ENCODE data around the gene PDCD1LG2.
"Not testable (repeated sequence)": the region's sequence is repeated elsewhere in the genome, so short reads cannot be mapped to it uniquely, and the experiment has no call there.

PDCD1LG2 gene

GRCh38 chr9:5510360-5510931, at the start of gene PDCD1LG2:
TSS of gene PDCD1LG2 (plus strand) at chr9:5510531. CDS start at chr9:5522547, 12,016 bp downstream.
- ATAC-seq (peak; percentile 96), DNase-seq (peak; percentile 24 to 43)
- peaks cover 42% of the 10 kb centered on the region for H3K4me1 Mint-ChIP-seq
- no peaks in the 10 kb centered on the region for H3K27me3 Mint-ChIP-seq
- H3K4me3 Mint-ChIP-seq, result peak within 1 kb of the TSS; percentile 62 to 77
- H3K9me3 Mint-ChIP-seq, result peaks cover 2 to 12% of the 10 kb centered on the region in 2 donors
- H3K27ac Mint-ChIP-seq, result peak within 1 kb of the TSS; percentile 85 to 91

- H3K9me3 Mint-ChIP-seq, DNase-seq, ATAC-seq, H3K4me3 Mint-ChIP-seq, H3K27me3 Mint-ChIP-seq, H3K27ac Mint-ChIP-seq: not testable (repeated sequence)
- H3K4me1 Mint-ChIP-seq, result peaks cover 10% of the 10 kb centered on the region
Observed at GRCh38 chr9:5464831-5465330, 45.5 kb upstream of the PDCD1LG2 start.

DNA sequence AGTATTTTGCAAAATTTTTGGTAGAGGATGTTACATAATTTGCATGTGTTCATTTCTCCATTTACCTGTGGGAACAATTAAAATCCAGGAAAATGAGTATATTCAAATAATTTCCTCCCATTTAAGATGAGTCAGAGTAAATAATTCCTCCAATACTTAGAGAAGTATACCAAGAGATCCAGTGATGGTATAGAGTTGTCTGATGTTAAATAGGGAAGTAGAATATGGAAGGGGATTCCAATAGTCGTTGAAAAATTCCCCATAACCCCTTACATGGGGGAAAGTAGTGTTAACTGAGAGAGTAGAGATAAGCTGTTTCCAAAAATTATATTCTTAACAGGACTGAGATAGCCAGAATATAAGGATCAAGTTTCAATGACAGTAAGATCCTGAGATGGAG, 44.3 kb upstream of the PDCD1LG2 start:
- Mint-ChIP-seq H3K27ac (no peak overlapping the region), H3K9me3 (peaks cover 0 to 4% of the 10 kb centered on the region in 2 donors), H3K4me3 (no peak overlapping the region), H3K27me3 (no peaks in the 10 kb centered on the region), H3K4me1 (peaks cover 9% of the 10 kb centered on the region)
- ATAC-seq, result no peak
- DNase-seq, result no peak

- no peak for ATAC-seq
- no peak for DNase-seq
- peaks cover 0 to 4% of the 10 kb centered on the region in 2 donors for H3K9me3 Mint-ChIP-seq
- H3K27me3 Mint-ChIP-seq, result no peaks in the 10 kb centered on the region
- peaks cover 11% of the 10 kb centered on the region for H3K4me1 Mint-ChIP-seq
- peak overlapping the region in 1 of 2 donors; percentile 79 for H3K27ac Mint-ChIP-seq
- no peak overlapping the region for H3K4me3 Mint-ChIP-seq
Observed at GRCh38 chr9:5466766-5467165, 43.6 kb upstream of the PDCD1LG2 start.

GRCh38 chr9:5468850-5469249, 41.5 kb upstream of the PDCD1LG2 start:
- Mint-ChIP-seq H3K4me3 (no peak overlapping the region), H3K4me1 (peaks cover 11% of the 10 kb centered on the region), H3K27ac (peak overlapping the region in 1 of 2 donors; percentile 50), H3K27me3 (no peaks in the 10 kb centered on the region), H3K9me3 (no peaks in the 10 kb centered on the region)
- DNase-seq (no peak), ATAC-seq (no peak)

GRCh38 chr9:5470122-5470521, 40.2 kb upstream of the PDCD1LG2 start:
- no peaks in the 10 kb centered on the region for H3K27me3 Mint-ChIP-seq
- no peak overlapping the region for H3K4me3 Mint-ChIP-seq
- H3K27ac Mint-ChIP-seq, result no peak overlapping the region
- H3K9me3 Mint-ChIP-seq, result peaks cover 0 to 3% of the 10 kb centered on the region in 2 donors
- DNase-seq (no peak), ATAC-seq (no peak)
- peaks cover 11% of the 10 kb centered on the region for H3K4me1 Mint-ChIP-seq

DNA sequence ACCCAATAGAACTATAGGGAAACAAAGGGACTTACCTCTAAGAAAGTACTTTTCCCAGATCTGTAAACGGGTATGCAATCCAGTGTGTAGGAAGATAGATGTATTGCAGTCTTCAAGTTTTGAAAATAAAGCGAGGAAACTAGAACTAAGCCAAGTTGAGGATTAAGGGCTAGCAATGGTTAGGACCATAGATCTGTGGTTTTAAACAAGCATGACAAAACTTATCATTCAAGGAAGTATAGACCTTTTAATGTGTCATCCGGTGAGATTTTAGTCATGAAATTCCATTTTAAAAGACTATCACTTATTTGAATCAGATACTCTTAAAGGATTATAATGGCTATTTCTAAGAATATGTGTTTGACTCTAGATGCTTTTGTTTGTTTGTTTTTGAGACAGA, 39.5 kb upstream of the PDCD1LG2 start:
- ATAC-seq (no peak), DNase-seq (no peak)
- no peak overlapping the region for H3K27ac Mint-ChIP-seq
- peaks cover 0 to 10% of the 10 kb centered on the region in 2 donors for H3K9me3 Mint-ChIP-seq
- no peak overlapping the region for H3K4me3 Mint-ChIP-seq
- H3K27me3 Mint-ChIP-seq, result no peaks in the 10 kb centered on the region
- peaks cover 11% of the 10 kb centered on the region for H3K4me1 Mint-ChIP-seq

- H3K27ac Mint-ChIP-seq, H3K4me3 Mint-ChIP-seq, DNase-seq, ATAC-seq, H3K27me3 Mint-ChIP-seq: not testable (repeated sequence)
- H3K4me1 Mint-ChIP-seq, result peaks cover 15% of the 10 kb centered on the region
- peaks cover 8 to 27% of the 10 kb centered on the region in 2 donors for H3K9me3 Mint-ChIP-seq
Observed at GRCh38 chr9:5475611-5476010, 34.7 kb upstream of the PDCD1LG2 start.

- Mint-ChIP-seq H3K4me3 (no peak overlapping the region), H3K27me3 (peaks cover 10% of the 10 kb centered on the region), H3K4me1 (peaks cover 10% of the 10 kb centered on the region), H3K9me3 (peaks cover 8 to 27% of the 10 kb centered on the region in 2 donors), H3K27ac (no peak overlapping the region)
- ATAC-seq (peak; percentile 64), DNase-seq (no peak)
Observed at GRCh38 chr9:5478206-5478605, 32.1 kb upstream of the PDCD1LG2 start.

DNA sequence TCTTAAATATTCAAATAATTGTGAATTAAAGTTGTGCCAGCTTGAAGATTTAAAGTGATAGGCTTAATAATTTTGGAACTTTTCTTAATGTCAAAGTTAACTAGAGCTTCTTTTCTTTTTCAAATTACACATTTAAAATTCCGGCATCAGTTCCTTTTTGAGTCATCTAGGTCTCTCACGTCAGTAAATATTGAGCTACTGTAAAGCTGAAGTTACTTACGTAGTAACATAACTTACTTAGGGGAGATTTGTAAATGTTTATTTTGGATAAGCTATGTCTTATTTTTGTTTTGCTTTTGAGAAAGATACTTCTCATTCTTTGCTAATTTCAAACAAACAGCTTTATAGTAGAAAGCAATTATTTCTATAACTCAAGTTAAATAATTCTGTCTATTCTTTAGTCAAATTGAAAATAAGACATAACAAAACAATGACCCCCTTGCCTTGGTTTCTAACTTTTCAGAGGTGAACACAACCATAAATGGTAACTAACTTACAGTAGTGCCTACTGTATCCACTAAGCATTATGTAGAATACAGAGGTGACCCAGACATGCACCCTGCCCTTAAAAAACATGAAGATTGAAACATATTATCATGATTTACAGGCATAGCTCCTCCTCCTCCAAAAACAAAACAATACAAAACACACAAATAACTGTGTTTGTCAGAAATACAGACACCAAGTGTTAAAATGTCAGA, 30.2 kb upstream of the PDCD1LG2 start:
- Mint-ChIP-seq H3K27ac (no peak overlapping the region), H3K9me3 (peaks cover 8 to 24% of the 10 kb centered on the region in 2 donors), H3K4me1 (peaks cover 10% of the 10 kb centered on the region), H3K4me3 (no peak overlapping the region), H3K27me3 (peaks cover 10% of the 10 kb centered on the region)
- ATAC-seq (no peak), DNase-seq (no peak)

DNA sequence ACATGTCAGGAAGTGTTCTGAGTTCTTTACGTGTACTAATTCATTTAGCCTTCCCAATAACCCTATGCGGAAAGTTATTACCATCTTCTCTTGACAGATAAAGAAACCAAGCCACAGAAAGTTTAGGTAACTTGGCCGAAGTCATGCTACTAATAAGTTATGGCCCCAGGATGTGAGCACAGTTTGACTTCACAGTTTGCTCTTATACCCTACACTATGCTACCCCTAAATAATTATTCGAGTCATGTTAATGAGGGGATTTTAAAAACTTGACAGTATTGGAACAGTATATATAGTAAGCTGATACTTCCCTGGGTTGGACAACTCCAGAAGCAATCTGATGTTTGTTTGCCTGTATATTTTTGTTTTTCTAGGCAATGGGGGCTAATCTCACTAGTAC, 29.4 kb upstream of the PDCD1LG2 start:
- ATAC-seq (no peak), DNase-seq (no peak)
- Mint-ChIP-seq H3K4me3 (no peak overlapping the region), H3K27ac (no peak overlapping the region), H3K27me3 (peaks cover 10% of the 10 kb centered on the region), H3K9me3 (peaks cover 8 to 17% of the 10 kb centered on the region in 2 donors), H3K4me1 (peaks cover 10% of the 10 kb centered on the region)

- Mint-ChIP-seq H3K27me3 (peaks cover 10% of the 10 kb centered on the region), H3K27ac (no peak overlapping the region), H3K4me3 (no peak overlapping the region), H3K4me1 (peaks cover 10% of the 10 kb centered on the region), H3K9me3 (peaks cover 8 to 11% of the 10 kb centered on the region in 2 donors)
- DNase-seq, result no peak
- no peak for ATAC-seq
Observed at GRCh38 chr9:5481322-5482040, 28.9 kb upstream of the PDCD1LG2 start.

DNA sequence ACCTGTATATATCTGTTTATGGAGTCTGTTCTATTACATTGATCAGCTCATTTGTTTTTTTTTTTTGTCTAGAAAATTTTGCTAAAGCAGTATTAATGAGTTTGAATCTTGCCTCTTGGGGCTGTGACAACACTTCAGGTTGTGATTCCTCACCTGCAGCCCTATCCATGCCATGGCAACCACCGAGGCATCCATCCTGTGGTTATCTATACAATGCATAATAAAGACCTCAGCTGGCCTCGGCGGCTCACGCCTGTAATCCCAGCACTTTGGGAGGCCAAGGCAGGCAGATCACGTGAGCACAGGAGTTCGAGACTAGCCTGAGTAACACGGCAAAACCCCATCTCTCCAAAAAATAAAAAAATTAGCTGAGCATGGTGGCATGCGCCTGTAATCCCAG, 28.1 kb upstream of the PDCD1LG2 start:
- Mint-ChIP-seq H3K4me3 (no peak overlapping the region), H3K9me3 (peaks cover 8% of the 10 kb centered on the region in 2 donors), H3K27me3 (peaks cover 10% of the 10 kb centered on the region), H3K4me1 (peaks cover 10% of the 10 kb centered on the region), H3K27ac (no peak overlapping the region)
- no peak for ATAC-seq
- no peak for DNase-seq

DNA sequence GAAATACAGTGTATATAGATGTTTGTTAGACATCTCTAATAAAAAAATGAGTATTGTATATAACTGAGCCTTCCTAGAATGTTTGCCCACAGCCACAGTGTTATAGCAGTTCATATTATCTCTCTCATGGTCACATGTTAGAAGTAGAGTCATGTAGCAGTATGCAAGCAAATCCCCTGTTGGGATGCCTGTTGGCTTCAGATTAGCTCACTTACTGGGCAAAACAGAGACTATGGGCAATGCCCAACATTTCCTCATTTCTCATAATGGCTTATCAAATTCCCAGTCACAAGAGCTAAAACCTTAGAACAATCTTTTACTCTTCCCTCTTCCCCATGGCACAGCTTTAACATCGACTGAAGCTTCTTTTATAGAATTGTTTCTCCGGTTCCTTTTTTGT, 27.0 kb upstream of the PDCD1LG2 start:
- H3K4me3 Mint-ChIP-seq, result no peak overlapping the region
- ATAC-seq, result no peak
- no peak overlapping the region for H3K27ac Mint-ChIP-seq
- DNase-seq, result no peak
- H3K4me1 Mint-ChIP-seq, result peaks cover 4% of the 10 kb centered on the region
- peaks cover 10% of the 10 kb centered on the region for H3K27me3 Mint-ChIP-seq
- H3K9me3 Mint-ChIP-seq, result peaks cover 5% of the 10 kb centered on the region in 2 donors

- no peak for ATAC-seq
- Mint-ChIP-seq H3K4me1 (no peaks in the 10 kb centered on the region), H3K27me3 (peaks cover 10% of the 10 kb centered on the region), H3K27ac (no peak overlapping the region), H3K9me3 (no peaks in the 10 kb centered on the region), H3K4me3 (no peak overlapping the region)
- DNase-seq, result no peak
Observed at GRCh38 chr9:5485378-5486085, 24.8 kb upstream of the PDCD1LG2 start.
